ENCODE results near the gene ETV6.

The ETV6 gene

DNA sequence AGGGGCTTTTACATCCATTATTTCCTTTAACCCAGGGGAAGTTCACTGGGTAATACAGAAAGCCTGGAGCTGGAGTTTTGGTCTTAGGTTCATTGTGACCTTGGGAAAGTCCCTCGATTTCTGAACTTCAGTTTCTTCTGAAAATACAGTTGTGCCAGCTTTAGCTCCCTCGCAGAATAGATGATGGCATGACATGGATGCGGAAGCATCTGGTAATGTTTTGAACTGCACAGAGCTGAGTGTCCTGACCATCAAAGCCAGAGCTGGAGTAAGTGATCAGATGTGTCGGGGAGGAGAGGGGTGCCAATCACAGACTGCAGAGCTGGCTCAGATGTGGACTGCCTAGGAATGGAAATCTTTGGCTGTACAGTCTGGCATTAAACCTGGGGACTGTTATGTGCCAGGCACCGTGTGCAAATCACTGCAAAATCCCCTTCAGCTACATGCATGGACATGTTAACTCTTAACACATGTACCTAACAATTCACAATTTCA lies 180.9 kb downstream of the ETV6 start:
- no peaks in the 10 kb centered on the region for H3K27me3 ChIP-seq (ENCODE audit: insufficient read depth, low read length, poor library complexity)
- DNase-seq, result no peak
- H4K8ac ChIP-seq (ENCODE audit: low read depth, low read length), result no peak overlapping the region
- no peak overlapping the region for H3K4ac ChIP-seq (ENCODE audit: low read depth, low read length)
- H3K23ac ChIP-seq (ENCODE audit: low read length), result peak overlapping the region; percentile 51
- H3K18ac ChIP-seq (ENCODE audit: low read length), result no peak overlapping the region
- H3K4me1 ChIP-seq (ENCODE audit: control insufficient read depth, low read depth, low read length), result peaks cover 17% of the 10 kb centered on the region
- H3K4me3 ChIP-seq (ENCODE audit: low read length), result no peak overlapping the region
- H2BK15ac ChIP-seq (replicated peaks; ENCODE audit: low read depth), result no peak overlapping the region
- no peak overlapping the region for H2BK5ac ChIP-seq (ENCODE audit: low read length)
- peaks cover 2% of the 10 kb centered on the region for H3K79me1 ChIP-seq (ENCODE audit: low read length)
- no peak overlapping the region for H4K5ac ChIP-seq (ENCODE audit: low read length)
- H3K56ac ChIP-seq (ENCODE audit: low read length), result peak overlapping the region; percentile 65
- H2BK120ac ChIP-seq (ENCODE audit: low read depth, low read length), result no peak overlapping the region
- no peak overlapping the region for H3K4me2 ChIP-seq (ENCODE audit: low read length)
- no peaks in the 10 kb centered on the region for H3K79me2 ChIP-seq (ENCODE audit: control insufficient read depth, insufficient read depth, low read length)
- no peak overlapping the region for H3K9ac ChIP-seq (ENCODE audit: low read length)
- peak overlapping the region; percentile 72 for H2AK5ac ChIP-seq (ENCODE audit: low read length)
- WGBS (ENCODE audit: extremely low coverage, insufficient coverage, low lambda C conversion rate), result no CpG with 5 or more reads among the region's 5 CpGs
- H3K36me3 ChIP-seq (ENCODE audit: control insufficient read depth, insufficient read depth, low read length), result no peaks in the 10 kb centered on the region
- no peak overlapping the region for H3K27ac ChIP-seq (ENCODE audit: low read depth, low read length)

GRCh38 chr12:11832093-11832492 lies 182.6 kb downstream of the ETV6 start:
- H3K79me1 ChIP-seq (ENCODE audit: low read length), result peaks cover 2% of the 10 kb centered on the region
- no peak overlapping the region for H3K56ac ChIP-seq (ENCODE audit: low read length)
- peaks cover 12% of the 10 kb centered on the region for H3K4me1 ChIP-seq (ENCODE audit: control insufficient read depth, low read depth, low read length)
- H3K4ac ChIP-seq (ENCODE audit: low read depth, low read length), result no peak overlapping the region
- H3K36me3 ChIP-seq (ENCODE audit: control insufficient read depth, insufficient read depth, low read length), result no peaks in the 10 kb centered on the region
- H3K23ac ChIP-seq (ENCODE audit: low read length), result no peak overlapping the region
- H4K5ac ChIP-seq (ENCODE audit: low read length), result no peak overlapping the region
- H3K4me2 ChIP-seq (ENCODE audit: low read length), result no peak overlapping the region
- no peak overlapping the region for H2AK5ac ChIP-seq (ENCODE audit: low read length)
- no peaks in the 10 kb centered on the region for H3K27me3 ChIP-seq (ENCODE audit: insufficient read depth, low read length, poor library complexity)
- H3K79me2 ChIP-seq (ENCODE audit: control insufficient read depth, insufficient read depth, low read length), result no peaks in the 10 kb centered on the region
- no peak overlapping the region for H2BK5ac ChIP-seq (ENCODE audit: low read length)
- H3K4me3 ChIP-seq (ENCODE audit: low read length), result no peak overlapping the region
- H2BK15ac ChIP-seq (replicated peaks; ENCODE audit: low read depth), result no peak overlapping the region
- no peak overlapping the region for H3K27ac ChIP-seq (ENCODE audit: low read depth, low read length)
- H3K9ac ChIP-seq (ENCODE audit: low read length), result no peak overlapping the region
- no peak overlapping the region for H4K8ac ChIP-seq (ENCODE audit: low read depth, low read length)
- no peak overlapping the region for H3K18ac ChIP-seq (ENCODE audit: low read length)
- no peak overlapping the region for H2BK120ac ChIP-seq (ENCODE audit: low read depth, low read length)
- no peak for DNase-seq
- WGBS (ENCODE audit: extremely low coverage, insufficient coverage, low lambda C conversion rate), result no CpG with 5 or more reads among the region's 4 CpGs

DNA sequence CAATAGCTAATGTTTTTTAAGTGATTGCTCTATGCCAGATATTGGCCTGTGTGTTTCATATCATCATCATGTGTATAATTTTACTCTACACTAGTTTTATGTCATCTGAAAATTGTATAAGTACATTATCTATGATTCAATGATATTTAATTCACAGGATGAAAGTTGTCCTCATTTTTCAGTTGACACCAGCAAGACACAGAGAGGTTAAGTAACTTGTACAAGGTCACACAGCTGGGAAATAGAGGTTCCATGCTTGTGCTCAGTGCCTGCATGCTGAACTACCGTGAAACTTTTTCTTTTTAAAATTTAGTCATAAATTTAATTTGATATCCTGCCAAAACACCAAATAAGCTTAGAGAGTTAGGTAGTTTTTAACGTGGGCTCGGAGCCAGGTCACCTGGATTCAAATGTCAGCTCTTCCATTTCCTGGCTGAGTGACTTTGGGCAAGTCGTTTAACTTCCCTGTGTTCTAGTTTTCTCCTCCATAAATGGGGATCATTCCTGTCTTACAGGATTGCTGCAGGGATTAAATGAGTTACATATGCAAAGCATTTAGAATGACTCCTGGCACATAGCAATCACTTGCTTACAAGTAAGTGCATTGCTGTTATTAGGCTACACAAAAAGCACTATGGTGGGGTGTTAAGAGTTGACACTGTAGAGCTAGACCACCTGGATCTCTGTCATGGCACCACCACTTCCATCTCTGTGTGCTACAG lies 183.9 kb downstream of the ETV6 start:
- H2BK120ac ChIP-seq (ENCODE audit: low read depth, low read length), result no peak overlapping the region
- H3K79me2 ChIP-seq (ENCODE audit: control insufficient read depth, insufficient read depth, low read length), result no peaks in the 10 kb centered on the region
- no CpG with 5 or more reads among the region's 4 CpGs for WGBS (ENCODE audit: extremely low coverage, insufficient coverage, low lambda C conversion rate)
- no peak overlapping the region for H3K27ac ChIP-seq (ENCODE audit: low read depth, low read length)
- H3K4me3 ChIP-seq (ENCODE audit: low read length), result no peak overlapping the region
- no peak overlapping the region for H4K8ac ChIP-seq (ENCODE audit: low read depth, low read length)
- H2BK15ac ChIP-seq (replicated peaks; ENCODE audit: low read depth), result no peak overlapping the region
- peaks cover 5% of the 10 kb centered on the region for H3K4me1 ChIP-seq (ENCODE audit: control insufficient read depth, low read depth, low read length)
- H3K36me3 ChIP-seq (ENCODE audit: control insufficient read depth, insufficient read depth, low read length), result no peaks in the 10 kb centered on the region
- peak overlapping the region; percentile 4 for H3K18ac ChIP-seq (ENCODE audit: low read length)
- H2AK5ac ChIP-seq (ENCODE audit: low read length), result no peak overlapping the region
- no peak overlapping the region for H3K23ac ChIP-seq (ENCODE audit: low read length)
- no peak overlapping the region for H4K5ac ChIP-seq (ENCODE audit: low read length)
- no peak overlapping the region for H3K9ac ChIP-seq (ENCODE audit: low read length)
- no peak overlapping the region for H3K56ac ChIP-seq (ENCODE audit: low read length)
- DNase-seq, result no peak
- peaks cover 2% of the 10 kb centered on the region for H3K79me1 ChIP-seq (ENCODE audit: low read length)
- H3K4me2 ChIP-seq (ENCODE audit: low read length), result no peak overlapping the region
- H3K27me3 ChIP-seq (ENCODE audit: insufficient read depth, low read length, poor library complexity), result no peaks in the 10 kb centered on the region
- no peak overlapping the region for H2BK5ac ChIP-seq (ENCODE audit: low read length)
- no peak overlapping the region for H3K4ac ChIP-seq (ENCODE audit: low read depth, low read length)

DNA sequence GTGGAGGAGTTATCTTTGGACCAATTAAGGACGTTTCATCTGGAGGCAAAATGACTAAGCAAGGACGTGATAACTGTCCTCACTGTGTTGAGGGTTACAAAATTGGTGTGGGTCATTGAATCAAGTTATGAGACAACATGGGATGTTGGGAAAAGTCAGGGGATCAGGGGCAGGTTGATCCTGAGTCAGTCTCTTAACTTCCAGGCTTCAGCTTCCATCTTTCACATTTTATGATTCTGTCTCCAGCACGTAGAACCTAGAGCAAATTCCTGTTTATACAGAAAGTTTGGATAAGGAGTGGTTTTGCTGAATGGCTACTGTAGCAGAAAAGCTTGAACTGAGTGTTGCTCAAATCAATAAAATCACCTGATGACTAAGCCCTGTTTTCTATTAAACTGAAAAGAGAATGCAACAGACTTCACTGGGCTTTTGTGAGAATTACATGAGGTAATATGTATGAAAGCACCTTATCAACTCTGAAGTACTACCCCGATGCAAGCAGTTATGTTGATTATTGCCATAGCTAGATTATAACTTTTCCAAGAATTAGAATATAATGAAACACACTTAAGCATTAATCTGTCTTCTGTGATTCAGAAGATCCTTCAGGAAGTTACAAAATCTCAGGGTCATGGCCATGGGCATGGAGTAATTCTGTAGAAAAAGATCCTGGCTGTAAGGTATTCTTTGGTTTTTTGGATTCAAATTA lies 184.8 kb downstream of the ETV6 start:
- H2BK5ac ChIP-seq (ENCODE audit: low read length), result no peak overlapping the region
- no CpG with 5 or more reads among the region's 4 CpGs for WGBS (ENCODE audit: extremely low coverage, insufficient coverage, low lambda C conversion rate)
- no peak for DNase-seq
- H3K79me2 ChIP-seq (ENCODE audit: control insufficient read depth, insufficient read depth, low read length), result no peaks in the 10 kb centered on the region
- no peaks in the 10 kb centered on the region for H3K79me1 ChIP-seq (ENCODE audit: low read length)
- no peak overlapping the region for H2BK15ac ChIP-seq (replicated peaks; ENCODE audit: low read depth)
- no peak overlapping the region for H3K4me2 ChIP-seq (ENCODE audit: low read length)
- H2BK120ac ChIP-seq (ENCODE audit: low read depth, low read length), result no peak overlapping the region
- H4K5ac ChIP-seq (ENCODE audit: low read length), result no peak overlapping the region
- no peak overlapping the region for H3K9ac ChIP-seq (ENCODE audit: low read length)
- H3K36me3 ChIP-seq (ENCODE audit: control insufficient read depth, insufficient read depth, low read length), result no peaks in the 10 kb centered on the region
- H4K8ac ChIP-seq (ENCODE audit: low read depth, low read length), result no peak overlapping the region
- no peak overlapping the region for H3K4ac ChIP-seq (ENCODE audit: low read depth, low read length)
- peak overlapping the region; percentile 36 for H2AK5ac ChIP-seq (ENCODE audit: low read length)
- no peak overlapping the region for H3K27ac ChIP-seq (ENCODE audit: low read depth, low read length)
- no peak overlapping the region for H3K23ac ChIP-seq (ENCODE audit: low read length)
- peaks cover 3% of the 10 kb centered on the region for H3K4me1 ChIP-seq (ENCODE audit: control insufficient read depth, low read depth, low read length)
- H3K56ac ChIP-seq (ENCODE audit: low read length), result no peak overlapping the region
- H3K18ac ChIP-seq (ENCODE audit: low read length), result peak overlapping the region; percentile 4
- H3K4me3 ChIP-seq (ENCODE audit: low read length), result no peak overlapping the region
- no peaks in the 10 kb centered on the region for H3K27me3 ChIP-seq (ENCODE audit: insufficient read depth, low read length, poor library complexity)

DNA sequence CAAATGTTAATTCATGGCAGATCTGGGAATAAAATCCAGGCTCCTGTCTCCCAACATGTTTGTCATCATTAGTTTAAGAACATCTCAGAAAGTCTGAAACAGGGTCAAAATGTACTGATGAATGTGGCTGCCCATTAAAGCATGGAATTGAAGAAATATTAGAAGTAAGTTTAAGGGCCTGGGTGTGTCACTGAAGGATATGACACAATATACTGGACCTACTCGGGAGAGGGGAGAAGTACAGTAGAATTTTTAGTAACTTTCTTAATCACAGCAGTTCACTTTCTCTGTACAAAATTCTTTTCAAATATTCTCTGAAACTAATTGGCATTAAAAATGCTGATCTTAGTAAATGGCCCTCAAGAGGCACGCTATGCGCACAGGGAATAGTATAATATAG lies 185.5 kb downstream of the ETV6 start:
- H3K23ac ChIP-seq (ENCODE audit: low read length), result no peak overlapping the region
- no peaks in the 10 kb centered on the region for H3K36me3 ChIP-seq (ENCODE audit: control insufficient read depth, insufficient read depth, low read length)
- H3K4me2 ChIP-seq (ENCODE audit: low read length), result no peak overlapping the region
- H3K4me1 ChIP-seq (ENCODE audit: control insufficient read depth, low read depth, low read length), result peaks cover 1% of the 10 kb centered on the region
- no peak overlapping the region for H3K9ac ChIP-seq (ENCODE audit: low read length)
- H3K18ac ChIP-seq (ENCODE audit: low read length), result no peak overlapping the region
- no peak overlapping the region for H2AK5ac ChIP-seq (ENCODE audit: low read length)
- H2BK15ac ChIP-seq (replicated peaks; ENCODE audit: low read depth), result no peak overlapping the region
- H3K4ac ChIP-seq (ENCODE audit: low read depth, low read length), result no peak overlapping the region
- DNase-seq, result no peak
- no peaks in the 10 kb centered on the region for H3K79me1 ChIP-seq (ENCODE audit: low read length)
- no peak overlapping the region for H3K4me3 ChIP-seq (ENCODE audit: low read length)
- H2BK120ac ChIP-seq (ENCODE audit: low read depth, low read length), result no peak overlapping the region
- H3K79me2 ChIP-seq (ENCODE audit: control insufficient read depth, insufficient read depth, low read length), result no peaks in the 10 kb centered on the region
- H2BK5ac ChIP-seq (ENCODE audit: low read length), result no peak overlapping the region
- H3K56ac ChIP-seq (ENCODE audit: low read length), result no peak overlapping the region
- H4K5ac ChIP-seq (ENCODE audit: low read length), result no peak overlapping the region
- no peak overlapping the region for H4K8ac ChIP-seq (ENCODE audit: low read depth, low read length)
- H3K27ac ChIP-seq (ENCODE audit: low read depth, low read length), result no peak overlapping the region
- WGBS (ENCODE audit: extremely low coverage, insufficient coverage, low lambda C conversion rate), result no CpG with 5 or more reads among the region's 3 CpGs
- no peaks in the 10 kb centered on the region for H3K27me3 ChIP-seq (ENCODE audit: insufficient read depth, low read length, poor library complexity)

Measured in mesendoderm (in vitro differentiated cells).